ENCODE measurements around the gene ESCO1.

The ESCO1 gene

DNA sequence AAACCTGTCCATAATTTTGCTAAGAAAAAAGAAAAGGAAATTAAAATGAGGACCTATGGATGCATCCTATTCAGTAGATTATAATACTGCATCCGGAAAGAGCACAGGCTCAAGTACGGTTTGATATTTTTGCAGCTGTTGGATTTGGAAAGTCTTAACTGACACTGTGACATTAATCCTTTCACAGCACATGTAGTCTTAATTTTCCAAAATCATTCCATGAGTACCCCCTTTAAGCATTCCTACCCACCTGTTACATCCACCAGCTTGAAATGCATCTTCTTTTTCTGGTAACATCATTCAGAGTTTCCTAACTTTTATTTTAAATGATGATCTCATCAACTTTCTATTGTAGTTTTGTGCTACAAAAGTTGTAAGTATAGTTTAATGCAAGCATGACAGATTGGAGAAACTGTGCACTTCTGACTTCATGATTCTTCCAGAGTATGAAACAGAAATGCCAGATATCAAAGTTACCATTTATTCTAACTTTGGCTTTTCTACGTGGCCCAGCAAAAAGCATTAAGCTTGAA, 113.5 kb downstream of the ESCO1 start:
- Histone ChIP-seq H3K27me3 (ENCODE audit: control insufficient read depth, insufficient read depth, low read length) (no peaks in the 10 kb centered on the region), H3K27ac (ENCODE audit: low read depth, low read length) (no peak overlapping the region), H3K4me1 (ENCODE audit: control insufficient read depth, insufficient read depth, low read length) (peaks cover 12% of the 10 kb centered on the region), H3K9me3 (ENCODE audit: control insufficient read depth, insufficient read depth, low read length) (no peaks in the 10 kb centered on the region), H3K4me3 (ENCODE audit: low read depth, low read length) (no peak overlapping the region), H3K9ac (ENCODE audit: low read depth, low read length) (no peak overlapping the region), H3K36me3 (ENCODE audit: control insufficient read depth, insufficient read depth, low read length) (no peaks in the 10 kb centered on the region)

DNA sequence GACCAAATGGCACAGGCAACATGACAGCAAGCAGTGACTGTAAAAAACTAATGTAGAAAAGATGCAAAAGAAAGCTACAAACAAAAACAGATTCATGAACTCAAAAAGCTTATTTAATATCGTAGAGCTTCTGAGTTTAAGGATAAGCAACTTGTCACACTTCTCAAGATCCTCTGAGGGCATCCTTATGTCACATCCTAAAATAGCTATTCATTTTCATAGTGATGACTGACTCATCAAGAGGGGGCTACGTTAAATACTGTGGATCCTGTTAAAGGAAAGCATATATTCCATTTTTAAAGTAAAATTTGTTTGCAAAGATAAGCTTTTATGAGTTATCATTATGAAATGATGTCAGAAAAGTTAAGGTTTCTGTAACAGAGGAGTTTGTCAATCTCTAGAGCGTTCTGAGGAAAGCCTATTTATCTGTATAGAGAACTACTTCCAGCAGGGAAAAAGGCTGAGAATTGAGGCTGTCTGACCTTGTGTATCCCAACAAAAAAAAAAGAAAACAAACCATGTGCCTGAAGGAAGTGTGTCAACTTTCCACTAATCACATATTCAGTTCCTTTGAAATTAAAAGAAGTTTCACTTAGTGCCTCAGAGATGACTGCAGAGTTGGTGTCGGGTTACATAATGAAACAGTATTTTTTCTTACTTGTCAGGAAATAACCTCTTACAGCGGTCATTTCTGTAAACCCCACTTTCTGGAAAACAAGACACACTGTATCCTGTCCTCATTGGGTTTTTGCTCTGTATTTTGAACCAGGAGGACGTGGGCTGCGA, 115.5 kb downstream of the ESCO1 start:
- no peak overlapping the region for H3K9ac ChIP-seq (ENCODE audit: low read depth, low read length)
- H3K27ac ChIP-seq (ENCODE audit: low read depth, low read length), result no peak overlapping the region
- H3K4me3 ChIP-seq (ENCODE audit: low read depth, low read length), result no peak overlapping the region
- no peaks in the 10 kb centered on the region for H3K27me3 ChIP-seq (ENCODE audit: control insufficient read depth, insufficient read depth, low read length)
- no peaks in the 10 kb centered on the region for H3K36me3 ChIP-seq (ENCODE audit: control insufficient read depth, insufficient read depth, low read length)
- H3K9me3 ChIP-seq (ENCODE audit: control insufficient read depth, insufficient read depth, low read length), result no peaks in the 10 kb centered on the region
- H3K4me1 ChIP-seq (ENCODE audit: control insufficient read depth, insufficient read depth, low read length), result peaks cover 12% of the 10 kb centered on the region

DNA sequence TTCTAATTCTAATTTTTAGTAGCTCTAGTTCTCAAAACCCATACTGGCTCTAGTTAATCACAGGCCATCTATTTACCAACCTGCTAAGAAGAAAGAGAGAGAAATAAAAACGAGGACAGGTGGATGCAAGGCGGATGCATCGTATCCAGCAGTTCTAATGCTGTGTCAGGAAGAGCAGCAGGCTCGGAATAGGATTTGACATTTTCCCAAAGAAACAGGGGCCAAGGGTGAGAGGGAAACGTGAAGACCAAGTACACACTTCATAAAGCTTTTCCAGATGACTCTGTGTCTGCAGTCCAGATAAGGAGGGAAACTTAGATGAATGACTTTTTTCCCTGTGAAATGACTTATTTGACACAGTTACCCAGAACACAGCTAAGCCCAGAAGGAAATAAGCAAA, 117.5 kb downstream of the ESCO1 start:
- Histone ChIP-seq H3K27me3 (ENCODE audit: control insufficient read depth, insufficient read depth, low read length) (no peaks in the 10 kb centered on the region), H3K36me3 (ENCODE audit: control insufficient read depth, insufficient read depth, low read length) (no peaks in the 10 kb centered on the region), H3K9me3 (ENCODE audit: control insufficient read depth, insufficient read depth, low read length) (no peaks in the 10 kb centered on the region), H3K4me3 (ENCODE audit: low read depth, low read length) (no peak overlapping the region), H3K4me1 (ENCODE audit: control insufficient read depth, insufficient read depth, low read length) (peaks cover 12% of the 10 kb centered on the region), H3K9ac (ENCODE audit: low read depth, low read length) (no peak overlapping the region), H3K27ac (ENCODE audit: low read depth, low read length) (no peak overlapping the region)

DNA sequence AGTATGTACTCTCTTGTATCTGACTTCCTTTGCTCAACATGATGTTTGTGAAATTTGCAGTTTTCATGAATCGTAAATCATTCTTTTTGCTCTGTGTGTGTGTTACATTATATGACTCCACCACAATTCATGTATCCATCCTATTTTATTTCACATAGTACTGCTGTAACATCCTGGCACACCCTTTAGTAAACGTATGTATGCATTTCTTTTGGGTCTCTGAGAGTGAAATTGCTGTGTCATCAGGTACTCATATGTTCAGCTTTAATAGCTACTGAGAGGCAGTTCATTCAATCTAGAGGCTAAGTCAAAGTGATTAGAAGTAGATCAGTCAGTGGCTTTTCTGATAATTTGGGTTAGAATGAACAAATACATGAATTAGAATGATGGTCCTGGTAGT, 118.8 kb downstream of the ESCO1 start:
- H3K4me1 ChIP-seq (ENCODE audit: control insufficient read depth, insufficient read depth, low read length), result peaks cover 12% of the 10 kb centered on the region
- no peak overlapping the region for H3K4me3 ChIP-seq (ENCODE audit: low read depth, low read length)
- no peak overlapping the region for H3K27ac ChIP-seq (ENCODE audit: low read depth, low read length)
- H3K9ac ChIP-seq (ENCODE audit: low read depth, low read length), result no peak overlapping the region
- no peaks in the 10 kb centered on the region for H3K36me3 ChIP-seq (ENCODE audit: control insufficient read depth, insufficient read depth, low read length)
- no peaks in the 10 kb centered on the region for H3K27me3 ChIP-seq (ENCODE audit: control insufficient read depth, insufficient read depth, low read length)
- no peaks in the 10 kb centered on the region for H3K9me3 ChIP-seq (ENCODE audit: control insufficient read depth, insufficient read depth, low read length)

DNA sequence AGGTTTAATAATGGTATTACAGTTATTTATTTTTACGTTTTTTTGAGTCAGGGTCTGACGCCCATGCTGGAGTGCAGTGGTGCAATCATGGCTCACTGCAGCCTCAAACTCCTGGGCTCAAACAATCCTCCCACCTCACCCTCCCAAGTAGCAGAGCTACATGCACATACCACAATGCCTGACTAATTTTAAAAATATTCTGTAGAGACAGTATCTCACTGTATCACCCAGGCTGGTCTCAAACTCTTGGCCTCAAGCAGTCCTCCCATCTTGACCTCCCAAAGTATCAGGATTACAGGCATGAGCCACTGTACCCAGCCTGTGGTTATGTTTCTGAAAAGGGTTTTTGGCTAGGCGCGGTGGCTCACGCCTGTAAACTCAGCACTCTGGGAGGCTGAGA, 120.8 kb downstream of the ESCO1 start:
- Histone ChIP-seq H3K9ac (ENCODE audit: low read depth, low read length) (no peak overlapping the region), H3K4me3 (ENCODE audit: low read depth, low read length) (no peak overlapping the region), H3K27me3 (ENCODE audit: control insufficient read depth, insufficient read depth, low read length) (no peaks in the 10 kb centered on the region), H3K9me3 (ENCODE audit: control insufficient read depth, insufficient read depth, low read length) (no peaks in the 10 kb centered on the region), H3K4me1 (ENCODE audit: control insufficient read depth, insufficient read depth, low read length) (peaks cover 1% of the 10 kb centered on the region; the same call in 1 of the 2 replicates), H3K27ac (ENCODE audit: low read depth, low read length) (no peak overlapping the region), H3K36me3 (ENCODE audit: control insufficient read depth, insufficient read depth, low read length) (no peaks in the 10 kb centered on the region)
